Measurements from ENCODE around the gene LKAAEAR1. TPM values are rescaled to one million over a fixed set of nuclear protein-coding genes. Genes with fewer than 3 reads are reported as not detected.
"Not testable (repeated sequence)": the region's sequence is repeated elsewhere in the genome, so short reads cannot be mapped to it uniquely, and the experiment has no call there.

LKAAEAR1 gene
- total RNA-seq, 2 donors from 2014 or later, result 10.2 TPM; not detected in 1

DNA sequence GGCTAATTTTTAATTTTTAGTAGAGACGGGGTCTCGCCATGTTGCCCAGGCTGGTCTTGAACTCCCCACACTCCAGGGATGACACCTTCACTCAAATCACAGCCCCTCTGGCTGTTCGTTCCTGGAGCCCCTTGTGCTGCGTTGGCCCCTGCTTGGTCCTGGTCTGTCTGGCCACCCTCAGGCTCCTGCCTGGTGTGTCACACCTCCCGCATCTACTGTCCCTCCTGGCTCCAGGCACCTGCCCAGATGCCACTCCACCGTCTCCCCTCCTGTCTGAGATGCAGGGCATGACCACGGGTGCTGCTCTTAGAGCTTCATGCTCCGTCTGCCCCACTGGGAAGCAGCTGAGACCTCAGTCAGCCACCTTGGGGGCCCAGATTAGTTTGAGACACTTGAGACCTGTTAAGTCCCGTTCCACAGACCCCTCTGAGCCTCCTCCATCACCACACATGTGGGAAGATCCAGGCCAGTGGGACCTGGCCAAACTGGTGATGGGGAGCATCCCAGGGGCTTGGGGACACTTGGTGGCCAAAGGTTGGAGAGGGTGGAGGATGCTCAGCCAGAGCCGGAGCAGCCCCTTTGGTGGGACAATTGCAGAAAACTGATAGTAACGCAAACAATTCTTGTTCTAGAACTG, 45.1 kb upstream of the LKAAEAR1 start:
- DNase-seq (ENCODE audit: low spot score), result no peak
- intact Hi-C loops (cut with DNase I), result no loop called here
- no peak overlapping the region for H3K27ac ChIP-seq
- H3K4me3 ChIP-seq, result no peak overlapping the region
- H3K36me3 ChIP-seq, result no peaks in the 10 kb centered on the region
- no peaks in the 10 kb centered on the region for H3K9me3 ChIP-seq
- no peaks in the 10 kb centered on the region for H3K27me3 ChIP-seq (replicated peaks; ENCODE audit: insufficient read depth)
- no peaks in the 10 kb centered on the region for H3K4me1 ChIP-seq (replicated peaks)
- no peak for TF ChIP-seq POLR2A (IDR thresholded peaks at IDR 0.05)
- no peak for TF ChIP-seq CTCF (IDR thresholded peaks at IDR 0.05)
- no peak for TF ChIP-seq POLR2AphosphoS5 (IDR thresholded peaks at IDR 0.05)
- 86% methylated on average over 11 of the region's 11 CpGs for WGBS

- intact Hi-C loops (cut with DNase I); H3K36me3 ChIP-seq; DNase-seq (ENCODE audit: low spot score); H3K4me3 ChIP-seq; H3K27ac ChIP-seq; H3K9me3 ChIP-seq; H3K4me1 ChIP-seq (replicated peaks); H3K27me3 ChIP-seq (replicated peaks; ENCODE audit: insufficient read depth): not testable (repeated sequence)
- 90% methylated on average over 11 of the region's 11 CpGs for WGBS
Measured at GRCh38 chr20:64123517-64123916, 39.3 kb upstream of the LKAAEAR1 start.

DNA sequence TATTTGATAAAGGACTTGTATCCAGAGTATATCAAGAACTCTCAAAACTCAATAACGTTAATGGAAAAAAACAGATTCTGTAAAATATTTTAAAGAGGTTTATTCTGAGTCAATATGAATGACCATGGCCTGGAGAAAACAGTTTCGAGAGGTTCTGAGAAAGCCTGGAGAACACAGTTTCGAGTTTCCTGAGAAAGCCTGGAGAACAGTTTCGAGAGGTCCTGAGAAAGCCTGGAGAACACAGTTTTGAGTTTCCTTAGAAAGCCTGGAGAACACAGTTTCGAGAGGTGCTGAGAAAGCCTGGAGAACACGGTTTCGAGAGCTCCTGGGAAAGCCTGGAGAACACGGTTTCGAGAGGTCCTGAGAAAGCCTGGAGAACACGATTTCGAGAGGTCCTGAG, 38.7 kb upstream of the LKAAEAR1 start:
- DNase-seq (ENCODE audit: low spot score); H3K9me3 ChIP-seq; H3K27me3 ChIP-seq (replicated peaks; ENCODE audit: insufficient read depth); H3K4me3 ChIP-seq; H3K36me3 ChIP-seq; H3K27ac ChIP-seq; H3K4me1 ChIP-seq (replicated peaks); intact Hi-C loops (cut with DNase I): not testable (repeated sequence)
- 92% methylated on average over 11 of the region's 11 CpGs for WGBS

DNA sequence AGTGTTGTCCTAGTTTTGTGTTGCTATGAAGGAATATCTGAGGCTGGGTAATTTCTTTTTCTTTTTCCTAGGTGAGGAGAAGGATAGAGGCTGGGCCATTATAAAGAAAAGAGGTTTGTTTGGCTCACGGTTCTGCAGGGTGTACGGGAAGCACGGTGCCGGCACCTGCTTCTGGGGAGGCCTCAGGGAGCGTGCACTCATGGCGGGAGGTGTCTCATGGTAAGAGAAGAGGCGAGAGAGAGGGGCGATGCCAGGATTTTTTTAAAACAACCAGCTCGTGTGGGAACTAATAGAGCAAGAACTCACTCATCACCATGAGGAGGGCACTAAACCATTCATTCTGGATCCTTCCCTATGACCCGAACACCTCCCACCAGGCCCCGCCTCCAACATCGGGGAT, 37.4 kb upstream of the LKAAEAR1 start:
- no peaks in the 10 kb centered on the region for H3K9me3 ChIP-seq
- TF ChIP-seq POLR2AphosphoS5 (IDR thresholded peaks at IDR 0.05) (no peak), POLR2A (IDR thresholded peaks at IDR 0.05) (no peak), CTCF (IDR thresholded peaks at IDR 0.05) (no peak)
- no peak overlapping the region for H3K4me3 ChIP-seq
- H3K27ac ChIP-seq, result no peak overlapping the region
- no peaks in the 10 kb centered on the region for H3K36me3 ChIP-seq
- DNase-seq (ENCODE audit: low spot score), result no peak
- 78% methylated on average over 12 of the region's 12 CpGs for WGBS
- no peaks in the 10 kb centered on the region for H3K27me3 ChIP-seq (replicated peaks; ENCODE audit: insufficient read depth)
- intact Hi-C loops (cut with DNase I), result loop anchor here (2.0 kb wide), 1 partner anchor 83 kb away; no protein-coding TSS in a partner anchor
- no peaks in the 10 kb centered on the region for H3K4me1 ChIP-seq (replicated peaks)

GRCh38 chr20:64119681-64120341, 35.6 kb upstream of the LKAAEAR1 start:
- no peak overlapping the region for H3K27ac ChIP-seq
- intact Hi-C loops (cut with DNase I), result loop anchor here (2.0 kb wide), 1 partner anchor 81 kb away; no protein-coding TSS in a partner anchor
- no peak for DNase-seq (ENCODE audit: low spot score)
- H3K4me3 ChIP-seq, result no peak overlapping the region
- no peak for TF ChIP-seq CTCF (IDR thresholded peaks at IDR 0.05)
- no peak for TF ChIP-seq POLR2A (IDR thresholded peaks at IDR 0.05)
- no peak for TF ChIP-seq POLR2AphosphoS5 (IDR thresholded peaks at IDR 0.05)
- no peaks in the 10 kb centered on the region for H3K36me3 ChIP-seq
- no peaks in the 10 kb centered on the region for H3K4me1 ChIP-seq (replicated peaks)
- 64% methylated on average over 14 of the region's 14 CpGs for WGBS
- no peaks in the 10 kb centered on the region for H3K27me3 ChIP-seq (replicated peaks; ENCODE audit: insufficient read depth)
- no peaks in the 10 kb centered on the region for H3K9me3 ChIP-seq

DNA sequence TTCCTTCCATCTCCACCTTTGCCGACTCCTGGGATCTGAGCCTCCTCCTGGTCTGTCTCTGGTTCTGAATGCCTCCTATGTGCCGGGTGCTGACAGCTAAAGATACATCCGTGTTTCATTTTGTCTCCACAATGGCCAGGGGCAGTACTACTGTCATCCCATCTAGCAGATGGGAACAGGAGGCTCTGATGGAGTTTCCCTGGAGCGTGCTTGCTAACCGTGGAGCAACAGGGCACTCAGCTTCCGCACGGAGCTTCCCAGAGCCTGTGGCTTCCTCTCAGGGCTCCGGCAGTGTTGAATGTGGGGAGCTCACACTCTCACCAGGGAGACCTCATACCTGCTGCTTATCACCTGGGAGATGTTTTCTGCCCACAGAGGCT, 35.1 kb upstream of the LKAAEAR1 start:
- no peaks in the 10 kb centered on the region for H3K27me3 ChIP-seq (replicated peaks; ENCODE audit: insufficient read depth)
- no peak overlapping the region for H3K4me3 ChIP-seq
- H3K9me3 ChIP-seq, result no peaks in the 10 kb centered on the region
- intact Hi-C loops (cut with DNase I), result no loop called here
- TF ChIP-seq CTCF (IDR thresholded peaks at IDR 0.05), result no peak
- no peak for TF ChIP-seq POLR2A (IDR thresholded peaks at IDR 0.05)
- TF ChIP-seq POLR2AphosphoS5 (IDR thresholded peaks at IDR 0.05), result no peak
- no peak for DNase-seq (ENCODE audit: low spot score)
- no peak overlapping the region for H3K27ac ChIP-seq
- 82% methylated on average over 8 of the region's 8 CpGs for WGBS
- H3K4me1 ChIP-seq (replicated peaks), result no peaks in the 10 kb centered on the region
- H3K36me3 ChIP-seq, result no peaks in the 10 kb centered on the region

GRCh38 chr20:64117432-64117777, 33.2 kb upstream of the LKAAEAR1 start:
- WGBS, result 90% methylated on average over 2 of the region's 6 CpGs
- H3K9me3 ChIP-seq; intact Hi-C loops (cut with DNase I); H3K27ac ChIP-seq; H3K36me3 ChIP-seq; DNase-seq (ENCODE audit: low spot score); H3K4me3 ChIP-seq; H3K4me1 ChIP-seq (replicated peaks); H3K27me3 ChIP-seq (replicated peaks; ENCODE audit: insufficient read depth): not testable (repeated sequence)
